GM18499 (cell line): ENCODE data around the gene AHSG.

ENCODE experiments used
- ATAC-seq: cut with Tn5 transposase; IDR thresholded peaks from one replicate; pipeline ENCODE4 v1.9.1; 2021; ENCODE audit warnings: moderate number of reproducible peaks; ENCODE audit not compliant: insufficient read depth, unreplicated experiment

AHSG gene

GRCh38 chr3:186670155-186670554 lies 57.3 kb downstream of the AHSG start:
- no peak for ATAC-seq
